HG03342 (cell line): ENCODE measurements around the gene BORCS5.

Source experiments
- ATAC-seq: cut with Tn5 transposase; IDR thresholded peaks from one replicate; pipeline ENCODE4 v1.9.1; 2021; ENCODE audit warnings: mild to moderate bottlenecking, moderate library complexity; ENCODE audit not compliant: unreplicated experiment

Gene BORCS5

GRCh38 chr12:12427568-12427967, 70.7 kb downstream of the BORCS5 start:
- ATAC-seq, result no peak

GRCh38 chr12:12428047-12428446, 71.2 kb downstream of the BORCS5 start:
- ATAC-seq, result no peak

GRCh38 chr12:12428961-12429657, 72.2 kb downstream of the BORCS5 start:
- no peak for ATAC-seq

- ATAC-seq, result no peak
Observed at GRCh38 chr12:12432364-12432763, 75.5 kb downstream of the BORCS5 start.

GRCh38 chr12:12433203-12433731, 76.4 kb downstream of the BORCS5 start:
- ATAC-seq, result no peak

GRCh38 chr12:12436831-12437345, 80.0 kb downstream of the BORCS5 start:
- ATAC-seq, result no peak

- ATAC-seq, result no peak
Observed at GRCh38 chr12:12439636-12440035, 82.8 kb downstream of the BORCS5 start.

GRCh38 chr12:12440784-12441428, 84.0 kb downstream of the BORCS5 start:
- no peak for ATAC-seq

- no peak for ATAC-seq
Observed at GRCh38 chr12:12441429-12441807, 84.5 kb downstream of the BORCS5 start.

- no peak for ATAC-seq
Observed at GRCh38 chr12:12441843-12442461, 85.1 kb downstream of the BORCS5 start.

GRCh38 chr12:12442548-12443071, 85.7 kb downstream of the BORCS5 start:
- ATAC-seq, result no peak

GRCh38 chr12:12443431-12443878, 86.6 kb downstream of the BORCS5 start:
- no peak for ATAC-seq

GRCh38 chr12:12445165-12445881, 88.4 kb downstream of the BORCS5 start:
- no peak for ATAC-seq

- no peak for ATAC-seq
Observed at GRCh38 chr12:12445882-12446181, 89.0 kb downstream of the BORCS5 start.

- no peak for ATAC-seq
Observed at GRCh38 chr12:12446786-12447185, 89.9 kb downstream of the BORCS5 start.

- no peak for ATAC-seq
Observed at GRCh38 chr12:12447236-12447635, 90.4 kb downstream of the BORCS5 start.

- no peak for ATAC-seq
Observed at GRCh38 chr12:12447837-12448236, 91.0 kb downstream of the BORCS5 start.

GRCh38 chr12:12449533-12450025, 92.7 kb downstream of the BORCS5 start:
- no peak for ATAC-seq

GRCh38 chr12:12450043-12450471, 93.2 kb downstream of the BORCS5 start:
- no peak for ATAC-seq

- ATAC-seq, result no peak
Observed at GRCh38 chr12:12451098-12451497, 94.2 kb downstream of the BORCS5 start.
